GM23248 (cell line): ENCODE data around the gene ATP8B3. TPM values are rescaled to one million over a fixed set of nuclear protein-coding genes. Genes with fewer than 3 reads are reported as not detected.

Experiments
- DNase-seq: peaks from one replicate; pipeline ENCODE4 v3.0.0-alpha.2; 2015
- H2AFZ ChIP-seq: fragments of 200-600 bp; sonication (generic); 2 replicates; pipeline ENCODE4 v1.6.1; 2016; ENCODE audit warnings: antibody characterized with exemption
- H3F3A ChIP-seq: fragments of 200-600 bp; sonication (generic); 2 replicates; pipeline ENCODE4 v1.6.1; 2016; ENCODE audit warnings: mild to moderate bottlenecking, antibody characterized with exemption, mixed run types; ENCODE audit not compliant: insufficient read depth
- H3K27ac ChIP-seq: fragments of 200-600 bp; sonication (generic); 2 replicates; pipeline ENCODE4 v1.5.1; 2016; ENCODE audit warnings: mild to moderate bottlenecking
- H3K27me3 ChIP-seq: fragments of 200-600 bp; sonication (generic); replicated peaks from 2 replicates; pipeline ENCODE4 v1.6.1; 2016; ENCODE audit warnings: mild to moderate bottlenecking; ENCODE audit not compliant: insufficient read depth
- H3K36me3 ChIP-seq: fragments of 200-600 bp; sonication (generic); 2 replicates; pipeline ENCODE4 v1.6.1; 2016; ENCODE audit warnings: low read depth, mild to moderate bottlenecking
- H3K4me1 ChIP-seq: fragments of 200-600 bp; sonication (generic); 2 replicates; pipeline ENCODE4 v1.6.1; 2016; ENCODE audit warnings: mild to moderate bottlenecking; ENCODE audit not compliant: insufficient read depth
- H3K4me2 ChIP-seq: fragments of 200-600 bp; sonication (generic); one replicate; pipeline ENCODE4 v1.6.1; 2016; ENCODE audit warnings: mild to moderate bottlenecking; ENCODE audit not compliant: unreplicated experiment
- H3K4me3 ChIP-seq: fragments of 200-600 bp; sonication (generic); 2 replicates; pipeline ENCODE4 v1.5.1; 2016; ENCODE audit warnings: mild to moderate bottlenecking
- H3K79me2 ChIP-seq: fragments of 200-600 bp; sonication (generic); 2 replicates; pipeline ENCODE4 v1.6.1; 2016; ENCODE audit warnings: mild to moderate bottlenecking; ENCODE audit not compliant: insufficient read depth
- H3K9ac ChIP-seq: fragments of 200-600 bp; sonication (generic); 2 replicates; pipeline ENCODE4 v1.6.1; 2016; ENCODE audit warnings: mild to moderate bottlenecking
- H3K9me2 ChIP-seq: fragments of 200-600 bp; sonication (generic); 2 replicates; pipeline ENCODE4 v1.6.1; 2016; ENCODE audit warnings: mixed run types, mild to moderate bottlenecking, moderate library complexity; ENCODE audit not compliant: insufficient read depth
- H3K9me3 ChIP-seq: fragments of 200-600 bp; sonication (generic); one replicate; pipeline ENCODE4 v1.6.1; 2017; ENCODE audit warnings: low read depth
- H4K20me1 ChIP-seq: fragments of 200-600 bp; sonication (generic); 2 replicates; pipeline ENCODE4 v1.6.0; 2016; ENCODE audit not compliant: insufficient read depth
- EZH2 ChIP-seq: fragments of 200-600 bp; sonication (generic); IDR thresholded peaks from 2 replicates; pipeline ENCODE4 v1.6.1; 2018; ENCODE audit warnings: antibody characterized with exemption, mild to moderate bottlenecking; ENCODE audit not compliant: insufficient read depth, poor library complexity, severe bottlenecking
- EZH2phosphoT487 ChIP-seq: fragments of 200-600 bp; sonication (generic); IDR thresholded peaks from 2 replicates; pipeline ENCODE4 v1.6.1; 2018; ENCODE audit warnings: antibody characterized with exemption, moderate library complexity, mild to moderate bottlenecking, low read depth; ENCODE audit not compliant: insufficient read depth
- WGBS, 2 experiments: methylation state at CpG; one replicate each; pipeline ENCODE4 v1.1.6; 2015 to 2017; ENCODE audit warnings: low lambda C conversion rate in 2 of 2, low coverage in 1 of 2; ENCODE audit errors: missing lambda C conversion rate in 2 of 2; 5-methylcytosine and 5-hydroxymethylcytosine counted together
- in situ Hi-C: fragments of 300-500 bp; cut with MboI; formaldehyde crosslinking; loops from 2 replicates; pipeline ENCODE4 v1.15.0; 2020
- polyA plus RNA-seq: library from polyadenylated mRNA; unstranded; fragments of >200 nt; fragmentation: Nextera tagmentation; extraction: Ambion mirVana; gene quantifications from 2 replicates; pipeline ENCODE4 v1.2.1, GENCODE V29; 2016
- total RNA-seq: library from RNA; depleted of rRNA; stranded (reverse); fragments of >200 nt; shearing (Covaris generic); gene quantifications from 2 replicates; pipeline ENCODE4 v1.2.3, GENCODE V29; 2014

ATP8B3 gene
- total and polyA plus RNA-seq, 2 experiments from 2014 or later, result 0.32 to 1.8 TPM

DNA sequence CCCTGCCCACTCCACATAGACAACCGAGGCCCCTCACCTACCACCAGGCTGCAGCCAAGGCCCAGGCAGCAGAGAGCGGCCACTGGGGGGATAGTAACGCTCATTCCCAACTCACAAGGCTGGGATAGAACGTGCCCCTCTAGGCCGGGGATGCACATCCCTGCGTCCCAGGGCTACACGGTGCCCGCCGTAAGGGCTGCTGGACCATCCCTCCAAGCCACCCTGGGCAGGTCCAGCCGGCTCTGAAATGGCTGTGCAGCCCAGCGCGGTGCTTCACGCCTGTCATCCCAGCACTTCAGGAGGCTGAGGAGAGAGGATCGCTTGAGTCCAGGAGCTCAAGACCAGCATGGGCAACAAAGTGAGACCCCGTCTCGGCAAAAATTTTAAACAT is 33.0 kb upstream of the ATP8B3 start:
- in situ Hi-C loops, result no loop called here
- WGBS, 2 experiments, result 76 to 79% methylated on average over 15 to 16 of the region's 16 CpGs
- H4K20me1 ChIP-seq, result no peaks in the 10 kb centered on the region

GRCh38 chr19:1844513-1845124 is 32.5 kb upstream of the ATP8B3 start:
- no peaks in the 10 kb centered on the region for H4K20me1 ChIP-seq
- H3K79me2 ChIP-seq, result peaks cover 93% of the 10 kb centered on the region
- H3K9me3 ChIP-seq, result no peaks in the 10 kb centered on the region
- no peak overlapping the region for H2AFZ ChIP-seq
- H3K4me3 ChIP-seq, result no peak overlapping the region
- in situ Hi-C loops, result no loop called here
- peaks cover 6% of the 10 kb centered on the region; the same call in 1 of the 2 replicates for H3F3A ChIP-seq
- TF ChIP-seq EZH2 (no peak), EZH2phosphoT487 (no peak)
- DNase-seq, result peak; percentile 36
- peaks cover 9% of the 10 kb centered on the region for H3K4me1 ChIP-seq
- no peaks in the 10 kb centered on the region for H3K36me3 ChIP-seq
- H3K27me3 ChIP-seq, result no peaks in the 10 kb centered on the region
- H3K27ac ChIP-seq, result no peak overlapping the region
- 64 to 66% methylated on average over 16 to 19 of the region's 19 CpGs for WGBS, 2 experiments
- no peak overlapping the region for H3K9ac ChIP-seq
- no peaks in the 10 kb centered on the region for H3K9me2 ChIP-seq
- no peak overlapping the region for H3K4me2 ChIP-seq

More for the DNA sequence above, 33.0 kb upstream of the ATP8B3 start:
- Histone ChIP-seq H3K9ac (no peak overlapping the region), H3K36me3 (no peaks in the 10 kb centered on the region), H3K27ac (no peak overlapping the region), H3K4me3 (no peak overlapping the region), H3F3A (peaks cover 11% of the 10 kb centered on the region; the same call in 1 of the 2 replicates), H2AFZ (no peak overlapping the region), H3K9me3 (no peaks in the 10 kb centered on the region), H3K4me2 (no peak overlapping the region), H3K79me2 (peaks cover 88% of the 10 kb centered on the region), H3K9me2 (no peaks in the 10 kb centered on the region), H3K27me3 (no peaks in the 10 kb centered on the region), H3K4me1 (peaks cover 9% of the 10 kb centered on the region)
- DNase-seq, result no peak
- no peak for TF ChIP-seq EZH2phosphoT487
- no peak for TF ChIP-seq EZH2

- Histone ChIP-seq H3K36me3 (no peaks in the 10 kb centered on the region), H3K9ac (no peak overlapping the region), H3K4me3 (no peak overlapping the region), H3F3A (no peaks in the 10 kb centered on the region), H3K4me2 (no peak overlapping the region), H4K20me1 (no peaks in the 10 kb centered on the region), H3K79me2 (peaks cover 94% of the 10 kb centered on the region), H3K27me3 (no peaks in the 10 kb centered on the region), H3K27ac (no peak overlapping the region), H3K9me3 (no peaks in the 10 kb centered on the region), H3K4me1 (peaks cover 9% of the 10 kb centered on the region), H2AFZ (no peak overlapping the region), H3K9me2 (no peaks in the 10 kb centered on the region)
- WGBS, 2 experiments, result 75 to 76% methylated on average over 25 of the region's 25 CpGs
- TF ChIP-seq EZH2phosphoT487 (no peak), EZH2 (no peak)
- peak; percentile 34 for DNase-seq
- in situ Hi-C loops, result no loop called here
Observed at GRCh38 chr19:1843646-1844394, 31.7 kb upstream of the ATP8B3 start.

- in situ Hi-C loops, result no loop called here
- H3K9me3 ChIP-seq, result no peaks in the 10 kb centered on the region
- H3K4me1 ChIP-seq, result peaks cover 9% of the 10 kb centered on the region
- no peak for DNase-seq
- 80 to 86% methylated on average over 13 to 18 of the region's 22 CpGs for WGBS, 2 experiments
- no peak overlapping the region for H3K4me2 ChIP-seq
- no peaks in the 10 kb centered on the region for H3K27me3 ChIP-seq
- no peaks in the 10 kb centered on the region for H3F3A ChIP-seq
- no peaks in the 10 kb centered on the region for H3K9me2 ChIP-seq
- TF ChIP-seq EZH2, result no peak
- no peak for TF ChIP-seq EZH2phosphoT487
- H3K36me3 ChIP-seq, result no peaks in the 10 kb centered on the region
- peaks cover 100% of the 10 kb centered on the region for H3K79me2 ChIP-seq
- no peaks in the 10 kb centered on the region for H4K20me1 ChIP-seq
- no peak overlapping the region for H3K27ac ChIP-seq
- H3K4me3 ChIP-seq, result no peak overlapping the region
- H3K9ac ChIP-seq, result no peak overlapping the region
- no peak overlapping the region for H2AFZ ChIP-seq
Observed at GRCh38 chr19:1843116-1843515, 31.0 kb upstream of the ATP8B3 start.
